Left kidney (tissue), 2 donors: ENCODE measurements around the gene MRPL23. TPM values are rescaled to one million over a fixed set of nuclear protein-coding genes. Genes with fewer than 3 reads are reported as not detected.

Experiments
- DNase-seq: peaks from one replicate; pipeline ENCODE4 v3.0.0-alpha.2; 2013
- polyA plus RNA-seq: library from polyadenylated mRNA; unstranded; fragments of 120-200 nt; gene quantifications from one replicate; pipeline ENCODE4 v1.2.1, GENCODE V29; 2013; ENCODE audit not compliant: insufficient read length

MRPL23 gene
- polyA plus RNA-seq, 1 donor: 33.6 TPM

- no peak for DNase-seq
Measured at GRCh38 chr11:1920128-1920908, 26.8 kb upstream of the MRPL23 start.

GRCh38 chr11:1920909-1921573 lies 26.1 kb upstream of the MRPL23 start:
- no peak for DNase-seq

DNA sequence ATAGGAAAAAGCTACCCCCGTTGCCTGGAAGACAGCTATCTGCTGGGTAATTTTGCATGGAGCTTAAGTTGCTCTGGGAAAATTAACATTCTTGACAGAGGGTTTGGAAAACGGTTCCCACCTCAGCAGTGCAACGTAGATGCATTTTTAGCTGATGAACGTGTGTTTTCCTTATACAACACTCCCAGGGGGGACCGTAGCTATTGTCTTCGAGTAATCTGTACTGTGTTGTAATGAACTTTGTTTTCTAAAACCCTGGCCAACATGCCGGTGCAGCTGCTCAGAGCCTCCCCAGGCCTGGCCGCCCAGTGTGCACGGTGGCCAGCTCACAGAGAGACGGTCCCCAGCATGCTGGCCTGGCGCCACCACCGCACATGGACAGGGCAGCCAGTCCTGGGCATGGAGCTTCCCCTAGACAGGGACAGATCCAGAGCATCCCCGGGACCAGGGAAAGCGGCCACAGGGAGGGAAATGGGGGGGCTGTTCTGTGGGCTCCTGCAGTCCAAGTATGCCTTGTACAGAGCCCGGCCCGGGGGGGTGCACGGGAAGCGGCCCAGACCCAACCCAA lies 25.5 kb upstream of the MRPL23 start:
- no peak for DNase-seq

- DNase-seq: no peak
Measured at GRCh38 chr11:1922481-1923081, 24.6 kb upstream of the MRPL23 start.

DNA sequence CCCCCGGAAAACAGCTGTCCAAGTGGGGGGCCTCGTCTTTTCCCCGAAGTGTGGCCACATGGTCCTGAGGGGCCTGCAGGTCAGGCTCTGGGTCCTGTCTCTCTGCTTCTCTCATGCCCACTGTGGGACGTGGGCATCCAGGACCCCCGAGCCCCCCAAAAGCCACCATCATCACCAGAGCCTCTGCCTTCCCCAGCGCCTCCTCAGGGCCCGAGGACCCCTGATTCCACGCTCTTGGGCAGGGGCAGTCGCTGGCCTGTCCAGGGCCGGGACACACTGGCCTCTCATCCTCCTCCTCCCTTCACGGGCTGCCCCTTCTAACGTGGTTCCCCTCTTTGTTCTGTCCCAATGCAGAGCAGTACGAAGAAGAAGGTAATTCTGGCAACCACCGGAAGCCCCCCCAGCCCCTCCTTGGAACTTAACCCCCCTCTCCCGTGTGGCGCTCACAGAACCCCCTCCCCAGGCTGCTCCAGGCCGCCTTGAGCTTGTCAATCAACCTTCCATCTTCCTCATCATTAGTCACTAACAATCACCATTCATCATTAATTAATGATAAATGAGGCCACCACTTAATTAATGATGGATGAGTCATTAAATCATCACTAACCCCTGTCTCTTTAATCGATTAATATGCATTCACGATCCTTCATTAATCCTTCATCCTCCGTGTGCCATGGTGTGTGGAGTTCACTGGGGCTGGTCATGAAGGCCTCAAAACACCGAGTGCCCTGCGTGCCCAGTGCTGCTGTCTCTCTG lies 23.8 kb upstream of the MRPL23 start:
- DNase-seq: no peak

- no peak for DNase-seq
Measured at GRCh38 chr11:1924181-1924580, 23.0 kb upstream of the MRPL23 start.

DNA sequence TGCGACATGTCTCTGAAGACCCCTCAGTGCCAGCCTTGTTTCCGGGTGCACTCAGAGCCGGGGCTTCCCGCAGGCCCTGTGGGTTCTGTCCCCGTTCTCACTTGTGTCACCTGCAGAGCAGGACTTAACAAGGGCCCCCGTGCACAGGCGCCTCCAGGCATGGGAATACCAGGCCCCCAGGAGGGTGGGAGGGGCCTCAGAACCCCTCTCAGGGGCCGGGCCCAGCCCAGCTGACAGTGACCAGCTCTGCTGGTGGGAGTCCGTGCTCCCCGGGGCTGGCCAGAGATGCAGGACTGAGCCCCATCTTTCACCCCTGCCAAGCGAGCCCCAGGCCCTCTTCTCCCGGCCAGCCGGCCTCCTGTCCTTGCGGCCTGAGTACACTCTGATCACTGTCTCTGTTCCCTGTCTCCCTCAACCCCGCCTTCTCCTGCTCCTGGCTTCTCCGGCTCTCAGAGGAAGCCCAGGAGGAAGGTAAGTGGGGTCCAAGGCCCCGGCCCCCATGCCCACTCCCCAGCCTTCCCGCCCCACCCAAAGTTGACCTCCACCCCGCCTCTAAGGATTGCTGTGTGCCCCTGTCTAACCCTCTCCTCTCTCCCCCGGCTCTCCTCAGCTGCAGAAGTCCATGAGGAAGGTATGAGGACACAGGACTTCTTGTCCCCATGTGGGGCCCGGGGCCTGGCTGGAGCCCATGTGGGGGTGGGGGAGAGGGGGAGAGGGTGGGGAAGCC lies 22.3 kb upstream of the MRPL23 start:
- no peak for DNase-seq

- DNase-seq: no peak
Measured at GRCh38 chr11:1925373-1926155, 21.6 kb upstream of the MRPL23 start.

GRCh38 chr11:1926156-1927025 lies 20.7 kb upstream of the MRPL23 start:
- no peak for DNase-seq

DNA sequence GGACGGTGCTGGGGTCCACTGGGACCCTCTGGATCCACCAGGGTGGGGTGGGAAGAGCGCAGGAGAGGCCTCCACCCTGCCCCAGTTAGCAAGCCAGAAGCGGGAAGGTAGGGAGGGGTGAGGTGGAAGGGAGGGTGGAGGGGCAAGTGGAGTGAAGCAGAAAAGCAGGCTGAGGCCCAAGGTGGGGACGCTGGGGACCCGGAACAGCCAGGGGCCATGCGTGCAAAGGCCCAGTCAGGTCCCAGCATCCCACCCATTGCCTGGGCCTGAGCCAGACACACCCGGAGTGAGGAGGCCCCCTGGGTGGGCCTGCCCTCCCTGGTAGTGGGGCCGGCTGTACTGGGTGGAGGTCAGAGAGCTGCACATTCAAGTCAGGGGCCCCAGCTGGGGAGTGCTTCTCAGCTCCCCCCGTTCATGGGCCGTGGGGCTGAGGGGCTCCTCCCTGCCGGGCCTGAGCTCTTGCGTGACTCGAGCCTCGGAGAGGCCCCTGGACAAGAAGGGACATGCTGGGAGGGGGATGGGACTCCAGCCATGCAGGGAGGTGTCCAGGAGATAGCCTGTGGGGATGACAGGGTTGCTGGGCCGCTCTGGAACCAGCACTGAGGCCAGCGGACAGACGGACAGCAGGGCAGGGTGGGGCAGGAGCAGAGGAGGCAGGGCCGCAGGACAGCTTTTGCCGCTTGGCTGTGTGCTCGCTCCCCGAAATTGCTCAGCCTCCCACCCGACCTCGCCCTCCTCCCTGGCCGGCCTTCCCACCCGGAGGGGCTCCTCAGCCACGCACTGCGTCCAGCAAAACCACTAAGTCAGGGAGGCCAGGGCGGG lies 19.9 kb upstream of the MRPL23 start:
- no peak for DNase-seq

DNA sequence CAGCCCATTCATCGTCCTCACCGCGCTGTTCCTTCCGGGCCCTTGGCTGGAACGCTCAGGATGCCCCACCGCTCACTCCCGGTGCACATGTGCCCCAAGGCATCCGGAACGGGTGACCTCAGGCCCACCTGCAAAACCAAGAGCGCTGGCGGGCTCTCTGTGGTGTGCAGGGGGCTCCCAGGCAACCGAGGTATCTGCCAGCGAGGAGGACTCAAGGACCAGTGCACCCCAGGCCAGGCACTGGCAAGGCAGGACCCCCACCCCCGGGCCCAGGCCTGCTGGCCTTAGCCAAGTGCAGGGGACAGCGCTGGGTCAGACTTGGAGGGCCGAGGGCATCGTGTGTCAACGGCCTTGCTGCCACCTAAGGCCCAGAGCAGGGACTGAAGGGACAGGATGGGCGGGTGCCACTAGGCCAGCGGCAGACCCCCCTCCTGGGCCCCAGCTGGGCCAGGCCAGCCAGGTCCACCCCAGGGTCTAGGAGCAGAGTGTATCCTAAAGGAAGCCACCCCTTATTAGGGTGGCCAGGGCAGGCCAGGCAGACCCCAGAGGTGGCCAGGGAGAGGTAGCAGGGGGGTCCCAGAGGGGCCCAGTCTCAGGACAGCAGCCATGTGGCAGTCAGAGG lies 19.2 kb upstream of the MRPL23 start:
- DNase-seq: no peak

DNA sequence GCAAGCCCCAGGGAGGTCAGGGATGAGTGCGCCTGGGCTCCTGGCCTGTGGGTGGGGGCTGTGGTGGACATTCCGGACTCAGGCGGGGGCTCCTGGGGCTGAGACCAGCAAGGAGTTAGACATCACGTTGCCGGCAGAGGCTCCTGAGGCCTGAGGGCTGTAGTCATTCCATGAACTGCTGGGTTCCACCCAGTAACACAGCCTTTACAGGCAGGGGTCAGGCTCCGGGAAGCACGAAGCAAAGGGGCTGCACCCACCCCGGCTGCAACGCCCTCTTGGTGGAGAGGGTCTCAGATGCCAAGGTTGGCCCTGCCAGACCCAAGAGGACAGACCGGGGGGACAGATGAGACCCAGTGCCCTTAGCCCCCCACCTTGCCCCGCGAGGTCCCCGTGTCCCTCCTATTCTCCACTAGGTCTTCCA lies 18.7 kb upstream of the MRPL23 start:
- DNase-seq: no peak

DNA sequence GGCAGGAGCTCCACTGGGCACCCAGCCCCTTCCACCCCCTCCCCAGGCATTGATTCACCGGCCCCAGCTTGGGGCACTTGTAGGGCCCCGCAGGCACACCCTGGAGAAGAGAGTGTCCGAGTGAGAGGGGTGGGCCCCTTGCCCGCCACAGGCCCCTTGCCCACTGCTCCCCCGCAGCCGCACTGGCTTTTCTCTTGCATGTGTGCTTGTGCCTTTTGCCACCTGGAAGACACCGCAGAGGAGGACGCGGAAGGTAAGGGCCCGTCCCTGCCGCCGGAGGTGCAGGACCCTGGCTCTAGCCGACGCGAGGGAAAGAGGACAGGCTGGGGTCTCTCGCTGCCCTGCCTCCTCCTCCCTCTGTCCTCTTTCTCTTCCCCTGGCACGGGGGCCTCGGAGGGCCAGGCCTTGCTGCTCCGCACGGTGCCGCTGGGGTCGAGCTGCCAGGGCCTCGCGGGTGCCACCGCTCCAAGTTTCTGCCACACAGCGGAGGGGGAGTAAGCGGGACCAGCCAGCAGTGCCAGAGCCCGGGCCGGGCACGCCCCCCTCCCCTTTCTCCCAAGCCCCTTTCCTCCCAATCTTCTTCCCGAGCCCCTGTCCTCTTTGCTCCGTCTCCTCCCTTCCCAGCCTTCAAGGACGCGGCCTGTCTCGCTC lies 18.1 kb upstream of the MRPL23 start:
- no peak for DNase-seq

GRCh38 chr11:1929621-1930461 lies 17.3 kb upstream of the MRPL23 start:
- DNase-seq: no peak

DNA sequence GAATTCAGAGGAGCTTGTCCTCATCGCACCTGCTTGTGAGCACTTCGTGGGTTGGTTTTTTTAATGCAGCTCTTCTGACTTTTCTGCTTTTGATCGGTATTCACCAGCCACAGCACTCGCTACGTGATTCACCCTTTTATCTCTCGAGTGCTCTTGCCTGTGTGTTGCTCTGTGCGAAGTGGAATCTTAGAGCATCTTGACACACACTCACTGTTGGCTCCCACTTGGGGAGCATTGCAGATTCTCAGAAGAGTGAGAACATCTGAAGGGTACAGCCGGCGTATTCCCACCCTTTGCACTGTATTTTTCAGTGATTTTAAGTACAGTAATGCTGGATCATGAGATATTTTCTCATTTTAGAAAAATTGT lies 16.7 kb upstream of the MRPL23 start:
- DNase-seq: no peak

DNA sequence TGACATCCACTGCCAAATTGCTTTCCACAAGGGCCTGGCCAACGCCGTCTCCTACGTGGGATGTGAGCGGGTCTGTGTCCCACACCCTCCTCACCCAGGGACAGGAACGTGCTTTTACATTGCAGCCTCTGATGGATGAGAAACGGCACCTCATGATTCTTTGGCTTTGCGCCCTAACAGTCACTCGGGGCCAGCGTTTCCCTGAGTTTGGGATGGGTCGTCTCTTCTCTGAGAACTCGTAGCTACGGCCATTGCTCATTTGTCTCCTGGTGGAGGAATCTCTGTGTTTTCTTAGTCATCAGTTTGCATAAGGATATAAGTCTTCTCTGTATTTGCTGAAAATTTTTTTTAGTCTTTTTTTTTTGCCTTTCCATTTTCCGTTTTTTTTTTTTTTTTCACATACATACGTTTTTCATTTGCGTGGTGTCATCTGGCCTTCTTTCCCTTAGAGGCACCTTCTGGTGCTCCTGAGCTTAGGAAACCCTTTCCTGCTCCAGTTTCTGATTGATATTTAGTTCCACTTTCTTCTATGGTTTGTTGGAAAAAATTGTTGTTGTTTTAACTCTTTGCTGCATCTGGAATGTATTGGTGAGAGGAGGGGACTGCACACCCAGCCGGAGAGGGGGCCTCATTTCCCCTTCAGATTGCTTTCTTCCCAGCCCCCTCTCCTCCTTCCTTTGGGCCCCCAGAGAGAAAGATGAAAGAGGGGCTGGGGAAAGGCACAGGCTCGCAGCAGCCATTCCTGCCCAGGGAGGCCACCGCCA lies 15.6 kb upstream of the MRPL23 start:
- no peak for DNase-seq
